ENCODE data around the gene RNASEH1.

DNA sequence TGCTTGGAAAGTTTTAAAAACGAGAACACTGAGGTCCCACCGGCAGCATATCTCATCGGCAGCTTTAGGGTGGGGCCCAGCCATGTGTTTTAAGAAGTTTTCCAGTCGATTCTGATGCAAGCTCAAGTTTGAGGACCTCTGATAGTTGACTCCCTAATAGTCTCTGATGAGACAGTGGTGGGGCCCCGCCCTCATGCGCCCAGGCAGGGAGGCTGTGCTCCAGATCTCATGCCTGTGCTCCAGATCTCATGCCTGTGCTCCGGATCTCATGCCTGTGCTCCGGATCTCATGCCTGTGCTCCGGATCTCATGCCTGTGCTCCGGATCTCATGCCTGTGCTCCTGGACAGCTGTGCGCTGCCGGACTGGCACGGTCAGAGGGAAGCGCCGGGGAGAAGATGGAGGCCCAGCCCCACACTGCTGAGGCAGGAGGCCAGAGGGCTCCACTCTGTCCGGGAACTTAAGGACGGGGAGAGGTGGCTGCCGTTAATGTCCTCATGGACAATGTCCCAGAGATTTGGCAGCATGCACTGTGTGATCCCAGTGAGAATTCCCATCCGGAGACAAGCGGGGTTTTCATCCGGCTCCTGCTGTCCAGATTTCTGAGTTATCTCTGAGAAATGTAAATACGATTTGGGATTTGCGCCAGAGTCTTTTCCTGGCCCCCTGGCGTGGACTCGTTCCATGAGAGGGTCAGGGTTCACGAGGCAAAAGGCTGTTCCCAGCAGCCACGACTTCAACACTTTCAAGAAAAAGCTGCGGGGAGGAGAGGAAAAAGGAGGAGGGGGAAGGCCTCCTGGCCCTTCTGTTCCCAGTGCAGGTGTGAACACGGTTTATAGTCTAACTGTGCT, 27.4 kb upstream of the RNASEH1 start:
- TF ChIP-seq, protein P1, sequence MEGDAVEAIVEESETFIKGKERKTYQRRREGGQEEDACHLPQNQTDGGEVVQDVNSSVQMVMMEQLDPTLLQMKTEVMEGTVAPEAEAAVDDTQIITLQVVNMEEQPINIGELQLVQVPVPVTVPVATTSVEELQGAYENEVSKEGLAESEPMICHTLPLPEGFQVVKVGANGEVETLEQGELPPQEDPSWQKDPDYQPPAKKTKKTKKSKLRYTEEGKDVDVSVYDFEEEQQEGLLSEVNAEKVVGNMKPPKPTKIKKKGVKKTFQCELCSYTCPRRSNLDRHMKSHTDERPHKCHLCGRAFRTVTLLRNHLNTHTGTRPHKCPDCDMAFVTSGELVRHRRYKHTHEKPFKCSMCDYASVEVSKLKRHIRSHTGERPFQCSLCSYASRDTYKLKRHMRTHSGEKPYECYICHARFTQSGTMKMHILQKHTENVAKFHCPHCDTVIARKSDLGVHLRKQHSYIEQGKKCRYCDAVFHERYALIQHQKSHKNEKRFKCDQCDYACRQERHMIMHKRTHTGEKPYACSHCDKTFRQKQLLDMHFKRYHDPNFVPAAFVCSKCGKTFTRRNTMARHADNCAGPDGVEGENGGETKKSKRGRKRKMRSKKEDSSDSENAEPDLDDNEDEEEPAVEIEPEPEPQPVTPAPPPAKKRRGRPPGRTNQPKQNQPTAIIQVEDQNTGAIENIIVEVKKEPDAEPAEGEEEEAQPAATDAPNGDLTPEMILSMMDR (conservative IDR thresholded peaks at IDR 0.05; ENCODE audit: low read depth in 2 of 2), result no peak
- TF ChIP-seq, protein P2, sequence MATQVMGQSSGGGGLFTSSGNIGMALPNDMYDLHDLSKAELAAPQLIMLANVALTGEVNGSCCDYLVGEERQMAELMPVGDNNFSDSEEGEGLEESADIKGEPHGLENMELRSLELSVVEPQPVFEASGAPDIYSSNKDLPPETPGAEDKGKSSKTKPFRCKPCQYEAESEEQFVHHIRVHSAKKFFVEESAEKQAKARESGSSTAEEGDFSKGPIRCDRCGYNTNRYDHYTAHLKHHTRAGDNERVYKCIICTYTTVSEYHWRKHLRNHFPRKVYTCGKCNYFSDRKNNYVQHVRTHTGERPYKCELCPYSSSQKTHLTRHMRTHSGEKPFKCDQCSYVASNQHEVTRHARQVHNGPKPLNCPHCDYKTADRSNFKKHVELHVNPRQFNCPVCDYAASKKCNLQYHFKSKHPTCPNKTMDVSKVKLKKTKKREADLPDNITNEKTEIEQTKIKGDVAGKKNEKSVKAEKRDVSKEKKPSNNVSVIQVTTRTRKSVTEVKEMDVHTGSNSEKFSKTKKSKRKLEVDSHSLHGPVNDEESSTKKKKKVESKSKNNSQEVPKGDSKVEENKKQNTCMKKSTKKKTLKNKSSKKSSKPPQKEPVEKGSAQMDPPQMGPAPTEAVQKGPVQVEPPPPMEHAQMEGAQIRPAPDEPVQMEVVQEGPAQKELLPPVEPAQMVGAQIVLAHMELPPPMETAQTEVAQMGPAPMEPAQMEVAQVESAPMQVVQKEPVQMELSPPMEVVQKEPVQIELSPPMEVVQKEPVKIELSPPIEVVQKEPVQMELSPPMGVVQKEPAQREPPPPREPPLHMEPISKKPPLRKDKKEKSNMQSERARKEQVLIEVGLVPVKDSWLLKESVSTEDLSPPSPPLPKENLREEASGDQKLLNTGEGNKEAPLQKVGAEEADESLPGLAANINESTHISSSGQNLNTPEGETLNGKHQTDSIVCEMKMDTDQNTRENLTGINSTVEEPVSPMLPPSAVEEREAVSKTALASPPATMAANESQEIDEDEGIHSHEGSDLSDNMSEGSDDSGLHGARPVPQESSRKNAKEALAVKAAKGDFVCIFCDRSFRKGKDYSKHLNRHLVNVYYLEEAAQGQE (IDR thresholded peaks at IDR 0.05; ENCODE audit: unreplicated experiment), result no peak
- TF ChIP-seq POLR2AphosphoS5 (IDR thresholded peaks at IDR 0.05; ENCODE audit: low read depth) (no peak), EZH2phosphoT487 (IDR thresholded peaks at IDR 0.05; ENCODE audit: unreplicated experiment) (no peak), CREB1 (CRISPR knock-in tag; IDR thresholded peaks at IDR 0.05; ENCODE audit: low read depth) (no peak), EZH2 (IDR thresholded peaks at IDR 0.05; ENCODE audit: low read depth, unreplicated experiment) (no peak), JUNB (IDR thresholded peaks at IDR 0.05; ENCODE audit: unreplicated experiment) (no peak), ZNF331 (CRISPR knock-in tag; IDR thresholded peaks at IDR 0.05; ENCODE audit: low read depth) (no peak)
- TF ChIP-seq, protein P3, sequence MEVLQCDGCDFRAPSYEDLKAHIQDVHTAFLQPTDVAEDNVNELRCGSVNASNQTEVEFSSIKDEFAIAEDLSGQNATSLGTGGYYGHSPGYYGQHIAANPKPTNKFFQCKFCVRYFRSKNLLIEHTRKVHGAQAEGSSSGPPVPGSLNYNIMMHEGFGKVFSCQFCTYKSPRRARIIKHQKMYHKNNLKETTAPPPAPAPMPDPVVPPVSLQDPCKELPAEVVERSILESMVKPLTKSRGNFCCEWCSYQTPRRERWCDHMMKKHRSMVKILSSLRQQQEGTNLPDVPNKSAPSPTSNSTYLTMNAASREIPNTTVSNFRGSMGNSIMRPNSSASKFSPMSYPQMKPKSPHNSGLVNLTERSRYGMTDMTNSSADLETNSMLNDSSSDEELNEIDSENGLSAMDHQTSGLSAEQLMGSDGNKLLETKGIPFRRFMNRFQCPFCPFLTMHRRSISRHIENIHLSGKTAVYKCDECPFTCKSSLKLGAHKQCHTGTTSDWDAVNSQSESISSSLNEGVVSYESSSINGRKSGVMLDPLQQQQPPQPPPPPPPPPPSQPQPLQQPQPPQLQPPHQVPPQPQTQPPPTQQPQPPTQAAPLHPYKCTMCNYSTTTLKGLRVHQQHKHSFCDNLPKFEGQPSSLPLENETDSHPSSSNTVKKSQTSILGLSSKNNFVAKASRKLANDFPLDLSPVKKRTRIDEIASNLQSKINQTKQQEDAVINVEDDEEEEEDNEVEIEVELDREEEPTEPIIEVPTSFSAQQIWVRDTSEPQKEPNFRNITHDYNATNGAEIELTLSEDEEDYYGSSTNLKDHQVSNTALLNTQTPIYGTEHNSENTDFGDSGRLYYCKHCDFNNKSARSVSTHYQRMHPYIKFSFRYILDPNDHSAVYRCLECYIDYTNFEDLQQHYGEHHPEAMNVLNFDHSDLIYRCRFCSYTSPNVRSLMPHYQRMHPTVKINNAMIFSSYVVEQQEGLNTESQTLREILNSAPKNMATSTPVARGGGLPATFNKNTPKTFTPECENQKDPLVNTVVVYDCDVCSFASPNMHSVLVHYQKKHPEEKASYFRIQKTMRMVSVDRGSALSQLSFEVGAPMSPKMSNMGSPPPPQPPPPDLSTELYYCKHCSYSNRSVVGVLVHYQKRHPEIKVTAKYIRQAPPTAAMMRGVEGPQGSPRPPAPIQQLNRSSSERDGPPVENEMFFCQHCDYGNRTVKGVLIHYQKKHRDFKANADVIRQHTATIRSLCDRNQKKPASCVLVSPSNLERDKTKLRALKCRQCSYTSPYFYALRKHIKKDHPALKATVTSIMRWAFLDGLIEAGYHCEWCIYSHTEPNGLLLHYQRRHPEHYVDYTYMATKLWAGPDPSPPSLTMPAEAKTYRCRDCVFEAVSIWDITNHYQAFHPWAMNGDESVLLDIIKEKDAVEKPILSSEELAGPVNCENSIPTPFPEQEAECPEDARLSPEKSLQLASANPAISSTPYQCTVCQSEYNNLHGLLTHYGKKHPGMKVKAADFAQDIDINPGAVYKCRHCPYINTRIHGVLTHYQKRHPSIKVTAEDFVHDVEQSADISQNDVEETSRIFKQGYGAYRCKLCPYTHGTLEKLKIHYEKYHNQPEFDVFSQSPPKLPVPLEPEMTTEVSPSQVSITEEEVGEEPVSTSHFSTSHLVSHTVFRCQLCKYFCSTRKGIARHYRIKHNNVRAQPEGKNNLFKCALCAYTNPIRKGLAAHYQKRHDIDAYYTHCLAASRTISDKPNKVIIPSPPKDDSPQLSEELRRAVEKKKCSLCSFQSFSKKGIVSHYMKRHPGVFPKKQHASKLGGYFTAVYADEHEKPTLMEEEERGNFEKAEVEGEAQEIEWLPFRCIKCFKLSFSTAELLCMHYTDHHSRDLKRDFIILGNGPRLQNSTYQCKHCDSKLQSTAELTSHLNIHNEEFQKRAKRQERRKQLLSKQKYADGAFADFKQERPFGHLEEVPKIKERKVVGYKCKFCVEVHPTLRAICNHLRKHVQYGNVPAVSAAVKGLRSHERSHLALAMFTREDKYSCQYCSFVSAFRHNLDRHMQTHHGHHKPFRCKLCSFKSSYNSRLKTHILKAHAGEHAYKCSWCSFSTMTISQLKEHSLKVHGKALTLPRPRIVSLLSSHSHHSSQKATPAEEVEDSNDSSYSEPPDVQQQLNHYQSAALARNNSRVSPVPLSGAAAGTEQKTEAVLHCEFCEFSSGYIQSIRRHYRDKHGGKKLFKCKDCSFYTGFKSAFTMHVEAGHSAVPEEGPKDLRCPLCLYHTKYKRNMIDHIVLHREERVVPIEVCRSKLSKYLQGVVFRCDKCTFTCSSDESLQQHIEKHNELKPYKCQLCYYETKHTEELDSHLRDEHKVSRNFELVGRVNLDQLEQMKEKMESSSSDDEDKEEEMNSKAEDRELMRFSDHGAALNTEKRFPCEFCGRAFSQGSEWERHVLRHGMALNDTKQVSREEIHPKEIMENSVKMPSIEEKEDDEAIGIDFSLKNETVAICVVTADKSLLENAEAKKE (CRISPR knock-in tag; IDR thresholded peaks at IDR 0.05), result no peak

Measured in GM23338 (cell line).